SJCRH30 (cell line): ENCODE results near the gene KCTD8. TPM values are rescaled to one million over a fixed set of nuclear protein-coding genes. Genes with fewer than 3 reads are reported as not detected.

Experiments
- DNase-seq, 2 experiments: peaks; one replicate each; pipeline ENCODE4 v3.0.0-alpha.2; 2015 to 2020
- H3K27ac ChIP-seq: fragments of 250-450 bp; sonication (Bioruptor Pico); 2 replicates; pipeline ENCODE4 v1.5.1; 2020; ENCODE audit warnings: mild to moderate bottlenecking, moderate library complexity
- H3K27me3 ChIP-seq: fragments of 250-450 bp; sonication (Bioruptor Pico); 2 replicates; pipeline ENCODE4 v1.5.1; 2020; ENCODE audit warnings: mild to moderate bottlenecking, moderate library complexity
- H3K36me3 ChIP-seq: fragments of 250-450 bp; sonication (Bioruptor Pico); 2 replicates; pipeline ENCODE4 v1.5.1; 2020; ENCODE audit warnings: mild to moderate bottlenecking, moderate library complexity
- H3K4me1 ChIP-seq: fragments of 250-450 bp; sonication (Bioruptor Pico); 2 replicates; pipeline ENCODE4 v1.5.1; 2020; ENCODE audit warnings: mild to moderate bottlenecking, moderate library complexity
- H3K4me3 ChIP-seq: fragments of 250-450 bp; sonication (Bioruptor Pico); 2 replicates; pipeline ENCODE4 v1.5.1; 2020; ENCODE audit warnings: mild to moderate bottlenecking, moderate library complexity
- H3K9me3 ChIP-seq: fragments of 250-450 bp; sonication (Bioruptor Pico); replicated peaks from 2 replicates; pipeline ENCODE4 v1.5.1; 2020; ENCODE audit warnings: mild to moderate bottlenecking, moderate library complexity
- total RNA-seq: library from RNA; depleted of rRNA; stranded (reverse); fragments of >200 nt; shearing (Covaris generic); gene quantifications from 2 replicates; pipeline ENCODE4 v1.2.3, GENCODE V29; 2014; rRNA removed

KCTD8 gene
- not detected in 2 replicates for total RNA-seq

- Histone ChIP-seq H3K36me3 (no peaks in the 10 kb centered on the region), H3K4me3 (peak within 1 kb of the TSS; percentile 13), H3K9me3 (no peaks in the 10 kb centered on the region), H3K4me1 (no peaks in the 10 kb centered on the region), H3K27ac (no peak within 1 kb of the TSS), H3K27me3 (no peaks in the 10 kb centered on the region)
- DNase-seq, result peak; percentile 78 to 82
Observed at GRCh38 chr4:44448521-44449461, at the start of gene KCTD8. KCTD8 (minus strand) TSS chr4:44448809.

GRCh38 chr4:44494810-44495701 lies 46.4 kb upstream of the KCTD8 start:
- Histone ChIP-seq H3K27me3 (0 out of 2 replicates have a peak, but pooled peaks cover 4% of the 10 kb centered on the region), H3K4me1 (no peaks in the 10 kb centered on the region), H3K27ac (no peak overlapping the region), H3K9me3 (no peaks in the 10 kb centered on the region), H3K36me3 (no peaks in the 10 kb centered on the region), H3K4me3 (no peak overlapping the region)
- no peak for DNase-seq

- DNase-seq, result peak in 1 of 2 experiments; percentile 45
- 0 out of 2 replicates have a peak, but pooled peaks cover 4% of the 10 kb centered on the region for H3K27me3 ChIP-seq
- H3K27ac ChIP-seq, result no peak overlapping the region
- no peaks in the 10 kb centered on the region for H3K9me3 ChIP-seq
- no peaks in the 10 kb centered on the region for H3K36me3 ChIP-seq
- no peak overlapping the region for H3K4me3 ChIP-seq
- no peaks in the 10 kb centered on the region for H3K4me1 ChIP-seq
Observed at GRCh38 chr4:44493924-44494323, 45.3 kb upstream of the KCTD8 start.

GRCh38 chr4:44487341-44487740 lies 38.7 kb upstream of the KCTD8 start:
- Histone ChIP-seq H3K9me3 (no peaks in the 10 kb centered on the region), H3K4me3 (no peak overlapping the region), H3K27me3 (no peaks in the 10 kb centered on the region), H3K36me3 (no peaks in the 10 kb centered on the region), H3K4me1 (no peaks in the 10 kb centered on the region), H3K27ac (no peak overlapping the region)
- DNase-seq, result no peak

- no peak overlapping the region for H3K4me3 ChIP-seq
- H3K9me3 ChIP-seq, result no peaks in the 10 kb centered on the region
- no peaks in the 10 kb centered on the region; the same call in 1 of the 2 replicates for H3K27me3 ChIP-seq
- H3K36me3 ChIP-seq, result no peaks in the 10 kb centered on the region
- H3K27ac ChIP-seq, result no peak overlapping the region
- H3K4me1 ChIP-seq, result no peaks in the 10 kb centered on the region
- DNase-seq, result no peak
Observed at GRCh38 chr4:44479731-44480130, 31.1 kb upstream of the KCTD8 start.

- Histone ChIP-seq H3K27ac (no peak overlapping the region), H3K9me3 (no peaks in the 10 kb centered on the region), H3K4me3 (no peak overlapping the region), H3K4me1 (no peaks in the 10 kb centered on the region), H3K36me3 (no peaks in the 10 kb centered on the region), H3K27me3 (no peaks in the 10 kb centered on the region)
- DNase-seq, result peak in 1 of 2 experiments; percentile 9
Observed at GRCh38 chr4:44462259-44462658, 13.7 kb upstream of the KCTD8 start.

GRCh38 chr4:44447563-44448504 lies 775 bp downstream of the KCTD8 start:
- no peak for DNase-seq
- Histone ChIP-seq H3K27ac (no peak overlapping the region), H3K27me3 (no peaks in the 10 kb centered on the region), H3K4me1 (no peaks in the 10 kb centered on the region), H3K4me3 (no peak overlapping the region), H3K9me3 (no peaks in the 10 kb centered on the region), H3K36me3 (no peaks in the 10 kb centered on the region)

GRCh38 chr4:44446801-44447562 lies 1.6 kb downstream of the KCTD8 start:
- no peak overlapping the region for H3K4me3 ChIP-seq
- no peaks in the 10 kb centered on the region for H3K4me1 ChIP-seq
- no peaks in the 10 kb centered on the region for H3K9me3 ChIP-seq
- no peak overlapping the region for H3K27ac ChIP-seq
- no peak for DNase-seq
- no peaks in the 10 kb centered on the region for H3K27me3 ChIP-seq
- H3K36me3 ChIP-seq, result no peaks in the 10 kb centered on the region

- Histone ChIP-seq H3K27me3 (no peaks in the 10 kb centered on the region), H3K4me3 (no peak overlapping the region), H3K27ac (no peak overlapping the region), H3K4me1 (no peaks in the 10 kb centered on the region), H3K36me3 (no peaks in the 10 kb centered on the region), H3K9me3 (no peaks in the 10 kb centered on the region)
- no peak for DNase-seq
Observed at GRCh38 chr4:44446191-44446590, 2.4 kb downstream of the KCTD8 start.

GRCh38 chr4:44438687-44439086 lies 9.9 kb downstream of the KCTD8 start:
- Histone ChIP-seq H3K27ac (no peak overlapping the region), H3K27me3 (no peaks in the 10 kb centered on the region), H3K4me1 (no peaks in the 10 kb centered on the region), H3K4me3 (no peak overlapping the region), H3K9me3 (no peaks in the 10 kb centered on the region; the same call in 1 of the 2 replicates), H3K36me3 (no peaks in the 10 kb centered on the region)
- DNase-seq, result no peak

- Histone ChIP-seq H3K4me3 (no peak overlapping the region), H3K27ac (no peak overlapping the region), H3K36me3 (no peaks in the 10 kb centered on the region), H3K9me3 (no peaks in the 10 kb centered on the region; the same call in 1 of the 2 replicates), H3K27me3 (no peaks in the 10 kb centered on the region), H3K4me1 (no peaks in the 10 kb centered on the region)
- no peak for DNase-seq
Observed at GRCh38 chr4:44434247-44434646, 14.4 kb downstream of the KCTD8 start.

GRCh38 chr4:44425614-44426208 lies 22.9 kb downstream of the KCTD8 start:
- H3K36me3 ChIP-seq, result no peaks in the 10 kb centered on the region
- no peaks in the 10 kb centered on the region for H3K4me1 ChIP-seq
- no peaks in the 10 kb centered on the region for H3K9me3 ChIP-seq
- DNase-seq, result peak in 1 of 2 experiments; percentile 40
- peaks cover 4% of the 10 kb centered on the region; the same call in 1 of the 2 replicates for H3K27me3 ChIP-seq
- no peak overlapping the region for H3K27ac ChIP-seq
- H3K4me3 ChIP-seq, result no peak overlapping the region

GRCh38 chr4:44422912-44423311 lies 25.7 kb downstream of the KCTD8 start:
- H3K9me3 ChIP-seq, result no peaks in the 10 kb centered on the region
- peaks cover 4% of the 10 kb centered on the region; the same call in 1 of the 2 replicates for H3K27me3 ChIP-seq
- H3K4me1 ChIP-seq, result no peaks in the 10 kb centered on the region
- H3K4me3 ChIP-seq, result no peak overlapping the region
- H3K27ac ChIP-seq, result no peak overlapping the region
- H3K36me3 ChIP-seq, result no peaks in the 10 kb centered on the region
- no peak for DNase-seq
